Hepatocyte (in vitro differentiated cells): Measurements from ENCODE around the gene DPH1. TPM values are rescaled to one million over a fixed set of nuclear protein-coding genes. Genes with fewer than 3 reads are reported as not detected.

Experiments
- DNase-seq: peaks from one replicate; pipeline ENCODE4 v3.0.0-alpha.2; 2016; ENCODE audit warnings: low spot score
- H2AFZ ChIP-seq: fragments of 200-600 bp; sonication (generic); 2 replicates; pipeline ENCODE4 v1.6.0; 2016; ENCODE audit warnings: antibody characterized with exemption, mild to moderate bottlenecking
- H3K27ac ChIP-seq: fragments of 200-600 bp; sonication (generic); 2 replicates; pipeline ENCODE4 v1.5.1; 2016; ENCODE audit warnings: mild to moderate bottlenecking
- H3K27me3 ChIP-seq: fragments of 200-600 bp; sonication (generic); 2 replicates; pipeline ENCODE4 v1.6.1; 2016
- H3K36me3 ChIP-seq: fragments of 200-600 bp; sonication (generic); replicated peaks from 2 replicates; pipeline ENCODE4 v1.5.1; 2016; ENCODE audit warnings: low read depth; ENCODE audit not compliant: insufficient read depth
- H3K4me1 ChIP-seq: fragments of 200-600 bp; sonication (generic); 2 replicates; pipeline ENCODE4 v1.5.1; 2016; ENCODE audit warnings: mild to moderate bottlenecking, moderate library complexity; ENCODE audit not compliant: insufficient read depth
- H3K4me2 ChIP-seq: fragments of 200-600 bp; sonication (generic); 2 replicates; pipeline ENCODE4 v1.6.0; 2016
- H3K4me3 ChIP-seq: fragments of 200-600 bp; sonication (generic); 2 replicates; pipeline ENCODE4 v1.5.1; 2016; ENCODE audit warnings: mild to moderate bottlenecking
- H3K79me2 ChIP-seq: fragments of 200-600 bp; sonication (generic); 2 replicates; pipeline ENCODE4 v1.6.0; 2017; ENCODE audit warnings: mild to moderate bottlenecking
- H3K9me2 ChIP-seq: fragments of 200-600 bp; sonication (generic); replicated peaks from 2 replicates; pipeline ENCODE4 v1.6.0; 2017; ENCODE audit warnings: mild to moderate bottlenecking; ENCODE audit not compliant: insufficient read depth
- H3K9me3 ChIP-seq: fragments of 200-600 bp; sonication (generic); 2 replicates; pipeline ENCODE4 v1.5.1; 2016; ENCODE audit warnings: low read depth, mild to moderate bottlenecking
- H4K20me1 ChIP-seq: fragments of 200-600 bp; sonication (generic); 2 replicates; pipeline ENCODE4 v1.6.0; 2016; ENCODE audit warnings: mild to moderate bottlenecking; ENCODE audit not compliant: insufficient read depth, poor library complexity, severe bottlenecking
- CTCF ChIP-seq: fragments of 200-600 bp; sonication (generic); IDR thresholded peaks from 2 replicates; pipeline ENCODE4 v1.5.1; 2016; ENCODE audit warnings: antibody characterized with exemption, mild to moderate bottlenecking; ENCODE audit not compliant: poor library complexity
- EZH2 ChIP-seq: fragments of 200-600 bp; sonication (generic); IDR thresholded peaks from 2 replicates; pipeline ENCODE4 v1.6.1; 2016; ENCODE audit warnings: antibody characterized with exemption, mild to moderate bottlenecking, borderline replicate concordance
- EZH2phosphoT487 ChIP-seq: fragments of 200-600 bp; sonication (generic); IDR thresholded peaks from one replicate; pipeline ENCODE4 v1.6.1; 2018; ENCODE audit warnings: antibody characterized with exemption, mild to moderate bottlenecking, low read depth, moderate library complexity; ENCODE audit not compliant: unreplicated experiment, severe bottlenecking
- WGBS: methylation state at CpG from one replicate; pipeline ENCODE4 v1.1.6; 2016; ENCODE audit warnings: low lambda C conversion rate; ENCODE audit errors: missing lambda C conversion rate; 5-methylcytosine and 5-hydroxymethylcytosine counted together
- polyA plus RNA-seq: library from polyadenylated mRNA; unstranded; fragments of >200 nt; fragmentation: Nextera tagmentation; extraction: Ambion mirVana; gene quantifications from 2 replicates; pipeline ENCODE4 v1.2.1, GENCODE V29; 2016
- total RNA-seq: library from RNA; depleted of rRNA; stranded (reverse); fragments of >200 nt; gene quantifications from 2 replicates; pipeline ENCODE4 v1.2.3, GENCODE V29; 2014

Gene DPH1
- total and polyA plus RNA-seq, 2 experiments from 2014 or later: 27.8 to 45.2 TPM

GRCh38 chr17:2074919-2075318 lies 45.0 kb downstream of the DPH1 start:
- H4K20me1 ChIP-seq: no peaks in the 10 kb centered on the region
- no peak for TF ChIP-seq EZH2
- no peak for TF ChIP-seq EZH2phosphoT487
- TF ChIP-seq CTCF: no peak

DNA sequence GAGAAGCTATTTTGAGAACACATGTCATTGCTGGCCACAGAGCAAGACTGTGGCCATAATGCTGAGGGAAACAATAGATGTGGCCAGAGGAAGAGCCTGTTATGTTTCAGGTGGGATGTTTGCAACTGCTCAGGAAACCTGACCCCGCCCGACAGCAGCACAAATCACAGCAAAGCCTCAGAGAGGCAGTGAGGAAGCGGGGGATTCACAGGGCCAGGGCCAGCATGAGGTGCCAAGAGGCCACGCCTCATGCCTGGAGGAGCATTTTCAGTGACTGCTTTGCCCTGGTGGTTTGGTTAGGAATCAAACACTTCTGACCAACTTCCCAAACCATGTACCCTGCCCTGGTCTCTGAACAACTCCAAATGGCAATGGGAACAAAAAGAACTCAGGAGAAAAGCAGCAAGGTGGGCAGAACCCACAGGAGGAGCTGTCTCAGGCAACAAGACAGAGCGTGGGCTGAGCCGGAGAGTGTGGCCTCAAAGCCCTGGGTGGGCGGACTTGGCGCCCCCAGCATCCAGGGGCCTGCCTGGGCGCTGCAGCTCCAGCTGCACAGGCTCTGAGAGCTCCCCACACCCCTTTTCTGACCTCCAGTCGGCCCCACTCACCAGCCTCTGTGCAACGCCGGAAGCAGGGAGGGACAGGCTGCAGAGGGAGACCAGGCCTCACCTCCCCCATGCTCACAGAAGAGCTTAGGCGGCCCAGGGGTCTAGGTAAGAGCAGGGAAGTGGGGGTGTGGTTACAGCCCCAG lies 45.6 kb downstream of the DPH1 start:
- H3K79me2 ChIP-seq: no peaks in the 10 kb centered on the region
- no peaks in the 10 kb centered on the region for H4K20me1 ChIP-seq
- TF ChIP-seq EZH2 (no peak), EZH2phosphoT487 (no peak), CTCF (no peak)
- H3K4me2 ChIP-seq: no peak overlapping the region
- no peaks in the 10 kb centered on the region for H3K27me3 ChIP-seq
- H2AFZ ChIP-seq: no peak overlapping the region
- no peak overlapping the region for H3K4me3 ChIP-seq
- peaks cover 5% of the 10 kb centered on the region for H3K36me3 ChIP-seq
- no peaks in the 10 kb centered on the region for H3K9me3 ChIP-seq
- peak overlapping the region; percentile 89 for H3K27ac ChIP-seq
- peaks cover 31% of the 10 kb centered on the region for H3K4me1 ChIP-seq
- no peaks in the 10 kb centered on the region for H3K9me2 ChIP-seq
- 56% methylated on average over 13 of the region's 13 CpGs for WGBS
- peak; percentile 65 for DNase-seq

More at GRCh38 chr17:2074919-2075318, 45.0 kb downstream of the DPH1 start:
- DNase-seq: no peak
- H3K4me3 ChIP-seq: no peak overlapping the region
- WGBS: 76% methylated on average over 7 of the region's 10 CpGs
- no peak overlapping the region for H2AFZ ChIP-seq
- H3K4me2 ChIP-seq: no peak overlapping the region
- no peaks in the 10 kb centered on the region for H3K9me3 ChIP-seq
- no peaks in the 10 kb centered on the region for H3K27me3 ChIP-seq
- no peaks in the 10 kb centered on the region for H3K9me2 ChIP-seq
- no peaks in the 10 kb centered on the region for H3K79me2 ChIP-seq
- peaks cover 31% of the 10 kb centered on the region for H3K4me1 ChIP-seq
- H3K36me3 ChIP-seq: peaks cover 5% of the 10 kb centered on the region
- H3K27ac ChIP-seq: peak overlapping the region; percentile 89

- no peak for TF ChIP-seq EZH2
- no peak for TF ChIP-seq CTCF
- no peak for TF ChIP-seq EZH2phosphoT487
- peak overlapping the region; percentile 89 for H3K27ac ChIP-seq
- no peaks in the 10 kb centered on the region for H3K9me3 ChIP-seq
- H2AFZ ChIP-seq: no peak overlapping the region
- 51% methylated on average over 17 of the region's 17 CpGs for WGBS
- H3K36me3 ChIP-seq: peaks cover 5% of the 10 kb centered on the region
- H3K9me2 ChIP-seq: no peaks in the 10 kb centered on the region
- no peaks in the 10 kb centered on the region for H3K27me3 ChIP-seq
- H3K4me3 ChIP-seq: no peak overlapping the region
- no peaks in the 10 kb centered on the region for H3K79me2 ChIP-seq
- peak; percentile 63 for DNase-seq
- H3K4me2 ChIP-seq: no peak overlapping the region
- H4K20me1 ChIP-seq: no peaks in the 10 kb centered on the region
- H3K4me1 ChIP-seq: peaks cover 31% of the 10 kb centered on the region
Observed at GRCh38 chr17:2076087-2076984, 46.4 kb downstream of the DPH1 start.
